ENCODE measurements around the gene CACNA2D2. TPM values are rescaled to one million over a fixed set of nuclear protein-coding genes. Genes with fewer than 3 reads are reported as not detected.

CACNA2D2 gene
- total RNA-seq, 4 donors from 2014 or later, result 0.31 to 1.7 (median 0.66) TPM

- TF ChIP-seq CTCF (IDR thresholded peaks at IDR 0.05), result no peak
- TF ChIP-seq EP300 (IDR thresholded peaks at IDR 0.05), result no peak
- peak overlapping the region in 1 of 2 donors; percentile 75 for H3K4me3 ChIP-seq
- ATAC-seq, result no peak
- no peaks in the 10 kb centered on the region for H3K9me3 ChIP-seq
- H3K27ac ChIP-seq, result peak overlapping the region in 3 of 4 donors; percentile 39 to 90 (median 51)
- 33 to 50% methylated on average over 1 to 2 of the region's 5 CpGs for WGBS, 2 donors (ENCODE audit: low coverage in 1 of 2)
- no peaks in the 10 kb centered on the region for H3K27me3 ChIP-seq
- peaks cover 0 to 50% of the 10 kb centered on the region in 2 donors for H3K36me3 ChIP-seq
- peaks cover 4 to 72% (median 33%) of the 10 kb centered on the region in 3 donors for H3K4me1 ChIP-seq
Measured at GRCh38 chr3:50356553-50356952, 146.9 kb downstream of the CACNA2D2 start.

DNA sequence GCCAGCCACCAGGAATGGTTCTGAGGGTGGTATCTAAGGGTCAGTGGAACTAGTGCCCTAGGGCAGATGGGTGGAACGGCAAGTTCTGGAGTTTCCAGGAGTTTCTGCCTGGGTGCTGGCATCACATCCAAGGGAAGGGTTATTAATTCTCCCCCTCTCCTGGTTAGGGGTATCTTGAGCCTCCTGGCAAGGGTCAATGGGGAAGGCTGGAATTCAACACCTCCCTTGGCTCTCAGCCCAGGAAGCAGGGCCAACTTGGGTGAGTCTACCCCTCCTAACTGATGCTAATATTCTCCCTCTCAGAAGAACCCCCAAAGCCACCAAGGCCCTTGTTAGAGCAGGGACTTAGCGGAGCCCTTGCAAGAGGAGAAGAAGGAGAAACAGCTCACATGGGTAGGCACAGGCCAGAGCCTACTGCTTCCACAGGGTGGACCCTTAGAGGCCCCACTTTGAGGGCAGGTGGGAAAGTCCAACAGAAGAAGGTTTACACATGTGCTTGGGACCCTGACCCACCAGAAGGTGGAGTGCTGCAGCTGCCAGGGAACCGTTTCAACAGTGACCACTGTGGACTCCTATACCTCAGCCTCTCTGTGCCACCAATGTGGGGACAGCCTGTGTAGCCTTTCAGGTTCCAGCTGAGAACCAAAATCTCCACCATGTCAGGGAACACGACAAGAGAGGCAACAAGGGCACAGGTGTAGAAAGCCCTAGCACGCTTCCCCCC, 147.4 kb downstream of the CACNA2D2 start:
- ATAC-seq, result no peak
- peaks cover 4 to 78% (median 38%) of the 10 kb centered on the region in 3 donors for H3K4me1 ChIP-seq
- peak overlapping the region in 3 of 4 donors; percentile 39 to 90 (median 51) for H3K27ac ChIP-seq
- H3K36me3 ChIP-seq, result peaks cover 0 to 50% of the 10 kb centered on the region in 2 donors
- 75% methylated on average over 2 of the region's 5 CpGs; no CpG with 5 or more reads in 1 of the 2 donors for WGBS, 2 donors (ENCODE audit: low coverage in 1 of 2)
- TF ChIP-seq EP300 (IDR thresholded peaks at IDR 0.05), result no peak
- TF ChIP-seq POLR2A (IDR thresholded peaks at IDR 0.05), result no peak
- no peak for TF ChIP-seq POLR2AphosphoS5 (IDR thresholded peaks at IDR 0.05)
- TF ChIP-seq CTCF (IDR thresholded peaks at IDR 0.05), result no peak
- H3K4me3 ChIP-seq, result peak overlapping the region in 1 of 2 donors; percentile 75
- H3K27me3 ChIP-seq, result no peaks in the 10 kb centered on the region
- H3K9me3 ChIP-seq, result no peaks in the 10 kb centered on the region

GRCh38 chr3:50354850-50355249, 148.6 kb downstream of the CACNA2D2 start:
- Histone ChIP-seq H3K27ac (no peak overlapping the region), H3K27me3 (no peaks in the 10 kb centered on the region), H3K4me1 (peaks cover 4 to 85% (median 43%) of the 10 kb centered on the region in 3 donors), H3K9me3 (no peaks in the 10 kb centered on the region), H3K4me3 (no peak overlapping the region), H3K36me3 (peaks cover 0 to 50% of the 10 kb centered on the region in 2 donors)
- ATAC-seq, result no peak
- 60 to 63% methylated on average over 1 to 2 of the region's 7 CpGs for WGBS, 2 donors (ENCODE audit: low coverage in 1 of 2)
- TF ChIP-seq POLR2A (IDR thresholded peaks at IDR 0.05), result no peak
- TF ChIP-seq EP300 (IDR thresholded peaks at IDR 0.05), result no peak
- no peak for TF ChIP-seq CTCF (IDR thresholded peaks at IDR 0.05)
- TF ChIP-seq POLR2AphosphoS5 (IDR thresholded peaks at IDR 0.05), result no peak

DNA sequence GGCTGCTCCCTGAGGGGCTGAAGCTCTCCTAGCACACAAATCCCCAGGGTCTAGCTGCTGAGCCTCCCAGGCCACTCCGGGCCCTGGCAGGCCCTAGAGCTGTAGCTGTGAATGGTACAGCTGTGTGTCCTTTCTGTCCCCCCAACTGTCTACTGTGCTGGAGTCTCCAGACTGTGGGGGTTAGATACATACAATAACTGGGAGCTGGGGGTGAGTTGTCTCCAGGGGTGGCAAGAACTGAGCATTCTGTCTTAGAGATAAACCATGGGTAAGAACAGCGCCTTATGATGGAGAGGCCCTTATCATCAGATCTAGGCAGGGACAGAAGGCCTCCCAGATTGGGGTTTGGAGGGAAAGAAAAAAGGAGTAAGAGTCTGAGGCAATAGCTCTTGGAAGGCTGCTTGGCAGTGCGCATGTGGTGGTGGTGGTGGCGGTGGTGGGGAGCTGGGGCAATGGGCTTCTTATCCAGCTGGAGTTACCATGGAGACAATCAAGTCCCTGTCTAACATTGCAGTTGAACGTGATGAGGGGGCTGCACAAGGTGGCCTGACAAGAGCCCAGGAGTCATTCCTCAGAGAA, 149.2 kb downstream of the CACNA2D2 start:
- WGBS, 2 donors (ENCODE audit: low coverage in 1 of 2), result 72 to 79% methylated on average over 5 of the region's 5 CpGs

More for the DNA sequence above, 149.2 kb downstream of the CACNA2D2 start:
- peaks cover 0 to 51% of the 10 kb centered on the region in 2 donors for H3K36me3 ChIP-seq
- H3K27ac ChIP-seq, result no peak overlapping the region
- H3K4me1 ChIP-seq, result peaks cover 4 to 88% (median 48%) of the 10 kb centered on the region in 3 donors
- TF ChIP-seq POLR2A (IDR thresholded peaks at IDR 0.05) (no peak), POLR2AphosphoS5 (IDR thresholded peaks at IDR 0.05) (no peak), EP300 (IDR thresholded peaks at IDR 0.05) (no peak), CTCF (IDR thresholded peaks at IDR 0.05) (no peak)
- no peak overlapping the region for H3K4me3 ChIP-seq
- no peaks in the 10 kb centered on the region for H3K9me3 ChIP-seq
- no peak for ATAC-seq
- H3K27me3 ChIP-seq, result no peaks in the 10 kb centered on the region
